HEK293 (cell line): ENCODE data around the gene HEPH.

Experiments used
- CTCF ChIA-PET: fragments of 350-600 bp; formaldehyde crosslinking; extraction: SDS; loops from one replicate; lab custom pipeline; 2021; ENCODE audit warnings: antibody characterized with exemption; lab: Yijun Ruan, JAX
- POLR2A ChIA-PET: fragments of 300-600 bp; formaldehyde crosslinking; extraction: SDS; loops from one replicate; lab custom pipeline; 2020; ENCODE audit warnings: antibody characterized with exemption, inconsistent platforms; lab: Yijun Ruan, JAX
- H3K27ac ChIP-seq: fragments of 200-500 bp; sonication (Bioruptor generic); 2 replicates; pipeline ENCODE4 v1.5.1; 2014; ENCODE audit warnings: low read depth, low read length, control low read depth, inconsistent platforms; ENCODE audit errors: extremely low read depth
- H3K36me3 ChIP-seq, 2 experiments: fragments of 200-500 bp in 1 of 2; sonication (Bioruptor generic) in 1 of 2; 1 replicate in 1 of 2; 2 replicates in 1 of 2; pipeline ENCODE4 v1.5.1; 2014 to 2017; ENCODE audit warnings: inconsistent platforms in 2 of 2, low read length in 2 of 2; ENCODE audit not compliant: control insufficient read depth in 2 of 2, insufficient read depth in 1 of 2
- H3K4me1 ChIP-seq: fragments of 200-500 bp; sonication (Bioruptor generic); 2 replicates; pipeline ENCODE4 v1.5.1; 2014; ENCODE audit warnings: mild to moderate bottlenecking, low read length, inconsistent platforms; ENCODE audit not compliant: control insufficient read depth, insufficient read depth
- H3K4me3 ChIP-seq: 2 replicates; pipeline ENCODE4 v1.5.1; 2011; ENCODE audit warnings: low read depth, mild to moderate bottlenecking, control low read depth, low read length, moderate library complexity
- H3K9me3 ChIP-seq: fragments of 200-500 bp; sonication (Bioruptor generic); 2 replicates; pipeline ENCODE4 v1.5.1; 2014; ENCODE audit warnings: low read depth, low read length, inconsistent platforms; ENCODE audit not compliant: control insufficient read depth, insufficient read depth
- ATF2 ChIP-seq: fragments of 450-650 bp; formaldehyde crosslinking; IDR thresholded peaks from 2 replicates; pipeline ENCODE4 v1.5.1; 2016; ENCODE audit warnings: missing biosample characterization, missing genetic modification characterization, low read depth
- KLF9 ChIP-seq: fragments of 450-650 bp; formaldehyde crosslinking; IDR thresholded peaks from 2 replicates; pipeline ENCODE4 v1.5.1; 2016; ENCODE audit warnings: missing biosample characterization, missing genetic modification characterization, low read depth
- MYNN ChIP-seq: fragments of 450-650 bp; formaldehyde crosslinking; IDR thresholded peaks from 2 replicates; pipeline ENCODE4 v1.5.1; 2016; ENCODE audit warnings: missing biosample characterization, missing genetic modification characterization, borderline replicate concordance
- OVOL3 ChIP-seq: fragments of 450-650 bp; formaldehyde crosslinking; IDR thresholded peaks from 2 replicates; pipeline ENCODE4 v1.5.1; 2016; ENCODE audit warnings: missing biosample characterization, missing genetic modification characterization
- PRDM10 ChIP-seq: fragments of 450-650 bp; formaldehyde crosslinking; IDR thresholded peaks from 2 replicates; pipeline ENCODE4 v1.5.1; 2016; ENCODE audit warnings: missing biosample characterization, missing genetic modification characterization
- SCRT2 ChIP-seq: fragments of 450-650 bp; formaldehyde crosslinking; IDR thresholded peaks from 2 replicates; pipeline ENCODE4 v1.5.1; 2016; ENCODE audit warnings: missing biosample characterization, missing genetic modification characterization
- TSHZ1 ChIP-seq: fragments of 450-650 bp; formaldehyde crosslinking; IDR thresholded peaks from 2 replicates; pipeline ENCODE4 v1.5.1; 2016; ENCODE audit warnings: missing biosample characterization, missing genetic modification characterization, borderline replicate concordance
- ZBTB17 ChIP-seq: fragments of 450-650 bp; formaldehyde crosslinking; IDR thresholded peaks from 2 replicates; pipeline ENCODE4 v1.5.1; 2016; ENCODE audit warnings: missing biosample characterization, missing genetic modification characterization
- ZBTB26 ChIP-seq: fragments of 450-650 bp; formaldehyde crosslinking; optimal IDR thresholded peaks from 2 replicates; pipeline ENCODE3; 2016; ENCODE audit warnings: missing biosample characterization, mild to moderate bottlenecking, missing genetic modification characterization
- ZNF138 ChIP-seq: fragments of 450-650 bp; formaldehyde crosslinking; IDR thresholded peaks from 2 replicates; pipeline ENCODE4 v1.5.1; 2016; ENCODE audit warnings: missing biosample characterization, missing genetic modification characterization, borderline replicate concordance
- ZNF274 ChIP-seq, 2 experiments: fragments of 200-500 bp in 1 of 2; fragments of 450-650 bp in 1 of 2; sonication (Bioruptor generic) in 1 of 2; formaldehyde crosslinking in 1 of 2; IDR thresholded peaks; 2 replicates each; pipeline versions ENCODE4 v1.5.1 to v1.6.1; 2014 to 2016; ENCODE audit warnings: borderline replicate concordance in 1 of 2, inconsistent platforms in 1 of 2, low read length in 1 of 2, missing biosample characterization in 1 of 2, missing genetic modification characterization in 1 of 2
- ZNF302 ChIP-seq: fragments of 450-650 bp; formaldehyde crosslinking; IDR thresholded peaks from 2 replicates; pipeline ENCODE4 v1.5.1; 2016; ENCODE audit warnings: missing biosample characterization, missing genetic modification characterization, low read depth
- ZNF404 ChIP-seq: fragments of 450-650 bp; formaldehyde crosslinking; IDR thresholded peaks from 2 replicates; pipeline ENCODE4 v1.5.1; 2017; ENCODE audit warnings: missing biosample characterization, missing genetic modification characterization
- ZNF416 ChIP-seq: fragments of 450-650 bp; formaldehyde crosslinking; IDR thresholded peaks from 2 replicates; pipeline ENCODE4 v1.5.1; 2016; ENCODE audit warnings: missing biosample characterization, missing genetic modification characterization
- ZNF501 ChIP-seq: fragments of 450-650 bp; formaldehyde crosslinking; IDR thresholded peaks from 2 replicates; pipeline ENCODE4 v1.5.1; 2016; ENCODE audit warnings: missing biosample characterization, missing genetic modification characterization
- ZNF514 ChIP-seq: fragments of 450-650 bp; formaldehyde crosslinking; IDR thresholded peaks from 2 replicates; pipeline ENCODE4 v1.5.1; 2016; ENCODE audit warnings: missing biosample characterization, missing genetic modification characterization
- ZNF530 ChIP-seq: fragments of 450-650 bp; formaldehyde crosslinking; IDR thresholded peaks from 2 replicates; pipeline ENCODE4 v1.5.1; 2016; ENCODE audit warnings: low read depth, missing biosample characterization, missing genetic modification characterization
- ZNF701 ChIP-seq: fragments of 450-650 bp; formaldehyde crosslinking; IDR thresholded peaks from 2 replicates; pipeline ENCODE4 v1.5.1; 2016; ENCODE audit warnings: missing biosample characterization, missing genetic modification characterization
- ZSCAN16 ChIP-seq: fragments of 450-650 bp; formaldehyde crosslinking; IDR thresholded peaks from 2 replicates; pipeline ENCODE4 v1.5.1; 2016; ENCODE audit warnings: missing biosample characterization, missing genetic modification characterization
- ZXDB ChIP-seq: fragments of 450-650 bp; formaldehyde crosslinking; IDR thresholded peaks from 2 replicates; pipeline ENCODE4 v1.5.1; 2016; ENCODE audit warnings: missing biosample characterization, missing genetic modification characterization
- TF ChIP-seq, protein P1 (sequence below): fragments of 450-650 bp; formaldehyde crosslinking; IDR thresholded peaks from 2 replicates; pipeline ENCODE4 v1.5.1; 2016; ENCODE audit warnings: missing biosample characterization, missing genetic modification characterization

HEPH gene

GRCh38 chrX:66163447-66163846 is 600 bp upstream of the HEPH start:
- Histone ChIP-seq H3K4me1 (no peaks in the 10 kb centered on the region), H3K27ac (no peak overlapping the region), H3K4me3 (no peak overlapping the region), H3K9me3 (no peaks in the 10 kb centered on the region)
- no peak for TF ChIP-seq ZNF302 (tag by site-specific recombination)
- TF ChIP-seq MYNN (tag by site-specific recombination), result no peak
- TF ChIP-seq ZBTB17 (tag by site-specific recombination), result no peak
- TF ChIP-seq ZNF274 (IDR thresholded peaks at IDR 0.05; ENCODE audit: low read length), result no peak
- no peak for TF ChIP-seq ZNF274 (tag by site-specific recombination; IDR thresholded peaks at IDR 0.05; ENCODE audit: borderline replicate concordance)
- TF ChIP-seq TSHZ1 (tag by site-specific recombination), result no peak
- TF ChIP-seq KLF9 (tag by site-specific recombination), result no peak
- TF ChIP-seq ZSCAN16 (tag by site-specific recombination), result no peak
- no peak for TF ChIP-seq ZNF416 (tag by site-specific recombination)
- TF ChIP-seq, all 188 proteins: peak for 0
- POLR2A ChIA-PET, result no interaction called here
- no peaks in the 10 kb centered on the region for H3K36me3 ChIP-seq
- CTCF ChIA-PET, result no interaction called here

DNA sequence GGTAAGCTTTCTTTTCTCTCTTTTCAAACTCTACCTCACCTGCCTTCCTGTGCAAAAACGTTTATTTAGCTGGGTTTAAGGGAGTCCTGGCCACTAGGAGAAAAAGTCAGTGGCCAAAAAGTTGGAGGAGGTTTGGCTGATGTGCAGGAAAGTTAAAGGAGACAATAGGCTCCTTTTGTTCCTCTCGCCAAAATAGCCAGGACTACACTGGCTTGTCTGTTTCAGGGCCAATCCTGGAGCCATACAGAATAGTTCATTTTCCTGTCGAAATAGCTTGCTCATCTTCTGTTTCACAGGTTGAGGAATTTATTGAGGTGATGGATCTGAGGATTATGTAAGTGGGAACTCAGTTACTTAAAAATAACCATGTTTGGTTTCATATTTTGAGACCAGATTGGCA is 423 bp downstream of the HEPH start:
- Histone ChIP-seq H3K36me3 (no peaks in the 10 kb centered on the region), H3K9me3 (no peaks in the 10 kb centered on the region), H3K4me1 (no peaks in the 10 kb centered on the region), H3K27ac (no peak overlapping the region), H3K4me3 (no peak overlapping the region)
- CTCF ChIA-PET, result interaction anchor here (0.9 kb wide), 1 partner anchor 37 kb away, joined by 4 read pairs; no protein-coding TSS in a partner anchor
- TF ChIP-seq, protein P1, sequence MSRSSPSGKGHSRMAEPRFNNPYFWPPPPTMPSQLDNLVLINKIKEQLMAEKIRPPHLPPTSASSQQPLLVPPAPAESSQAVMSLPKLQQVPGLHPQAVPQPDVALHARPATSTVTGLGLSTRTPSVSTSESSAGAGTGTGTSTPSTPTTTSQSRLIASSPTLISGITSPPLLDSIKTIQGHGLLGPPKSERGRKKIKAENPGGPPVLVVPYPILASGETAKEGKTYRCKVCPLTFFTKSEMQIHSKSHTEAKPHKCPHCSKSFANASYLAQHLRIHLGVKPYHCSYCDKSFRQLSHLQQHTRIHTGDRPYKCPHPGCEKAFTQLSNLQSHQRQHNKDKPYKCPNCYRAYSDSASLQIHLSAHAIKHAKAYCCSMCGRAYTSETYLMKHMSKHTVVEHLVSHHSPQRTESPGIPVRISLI, result no peak
- TF ChIP-seq PRDM10 (tag by site-specific recombination) (no peak), ZNF530 (tag by site-specific recombination) (no peak), ZNF138 (tag by site-specific recombination) (no peak), ZNF701 (tag by site-specific recombination) (no peak), OVOL3 (tag by site-specific recombination) (no peak), ZBTB26 (tag by site-specific recombination) (no peak), ZNF514 (no peak), ATF2 (tag by site-specific recombination) (no peak), ZNF404 (tag by site-specific recombination) (no peak), ZNF302 (tag by site-specific recombination) (no peak), ZXDB (tag by site-specific recombination) (no peak), SCRT2 (tag by site-specific recombination) (no peak), ZNF501 (tag by site-specific recombination) (no peak)
- POLR2A ChIA-PET, result no interaction called here
